Esophagus squamous epithelium (tissue), 5 donors: Measurements from ENCODE around the gene ZNF385A. TPM values are rescaled to one million over a fixed set of nuclear protein-coding genes. Genes with fewer than 3 reads are reported as not detected.

Experiments
- DNase-seq: peaks from one replicate; lab custom pipeline; 2025; lab: John Stamatoyannopoulos, UW
- H3K27ac ChIP-seq, 4 donors: fragments of 200-600 bp; sonication (generic); one replicate each; pipeline ENCODE4 v1.5.1; 2016 to 2019; ENCODE audit warnings: mild to moderate bottlenecking in 1 of 4
- H3K27me3 ChIP-seq, 4 donors: fragments of 200-600 bp; sonication (generic); 1 replicate in 3 of 4; 2 replicates in 1 of 4; pipeline versions ENCODE4 v1.5.1 to v1.6.0; 2017 to 2021; ENCODE audit warnings: antibody characterized with exemption in 1 of 4
- H3K36me3 ChIP-seq, 3 donors: fragments of 200-600 bp; sonication (generic); one replicate each; pipeline ENCODE4 v1.5.1; 2016 to 2019
- H3K4me1 ChIP-seq, 3 donors: fragments of 200-600 bp; sonication (generic); one replicate each; pipeline ENCODE4 v1.5.1; 2017 to 2019
- H3K4me3 ChIP-seq, 4 donors: fragments of 200-600 bp; sonication (generic); 1 replicate in 3 of 4; 2 replicates in 1 of 4; pipeline ENCODE4 v1.5.1; 2016 to 2019; ENCODE audit warnings: mild to moderate bottlenecking in 2 of 4, moderate library complexity in 1 of 4
- H3K9me3 ChIP-seq, 3 donors: fragments of 200-600 bp; sonication (generic); one replicate each; pipeline ENCODE4 v1.5.1; 2016 to 2019
- POLR2A ChIP-seq, 4 donors: fragments of 450-650 bp; IDR thresholded peaks; one replicate each; pipeline ENCODE4 v1.6.1; 2017; ENCODE audit warnings: antibody characterized with exemption in 4 of 4, mild to moderate bottlenecking in 4 of 4, moderate library complexity in 3 of 4
- WGBS, 2 donors: methylation state at CpG; one replicate each; pipeline ENCODE4 v1.1.5; 2018; 5-methylcytosine and 5-hydroxymethylcytosine counted together
- intact Hi-C: fragments of 100-400 bp; cut with DNase I; formaldehyde crosslinking; loops from one replicate; pipeline ENCODE4 v1.15.0; 2022
- total RNA-seq, 4 donors: library from RNA; depleted of rRNA; stranded (reverse); fragments of >200 nt; gene quantifications; one replicate each; pipeline ENCODE4 v1.1.0, GENCODE V29; 2016
- TF ChIP-seq, protein P1 (sequence below), 6 experiments: fragments of 450-650 bp in 4 of 6; fragments of 200-600 bp in 2 of 6; sonication (generic) in 2 of 6; IDR thresholded peaks; one replicate each; pipeline ENCODE4 v1.5.1; 2016 to 2019; ENCODE audit warnings: antibody characterized with exemption in 6 of 6, mild to moderate bottlenecking in 4 of 6, moderate library complexity in 4 of 6
- donor health status: DM: yes; HTN: yes; CAD: no.

ZNF385A gene
- total RNA-seq, 4 donors from 2014 or later: 25.2 to 106 (median 37.8) TPM

DNA sequence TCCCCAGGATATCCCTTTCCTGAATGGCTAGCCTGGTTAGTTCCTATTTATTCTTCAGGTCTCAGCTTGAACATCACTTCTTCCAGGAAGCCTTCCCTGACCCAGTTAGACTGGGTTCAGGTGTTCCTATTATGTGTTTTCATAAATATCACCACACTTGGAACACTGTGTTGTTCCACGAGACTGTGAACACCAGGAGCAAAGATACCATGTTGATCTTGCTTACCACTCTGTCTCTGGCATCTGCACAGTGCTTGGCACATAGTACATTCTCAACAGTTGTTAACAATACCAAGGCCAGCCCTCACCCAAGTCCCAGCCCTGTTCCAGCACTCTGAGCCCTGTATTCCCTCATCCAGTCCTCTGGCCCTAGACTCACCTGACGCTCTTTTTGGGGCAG, 13.7 kb upstream of the ZNF385A start:
- Histone ChIP-seq H3K4me1 (peaks cover 10 to 25% (median 11%) of the 10 kb centered on the region in 3 donors), H3K4me3 (no peak overlapping the region), H3K27ac (no peak overlapping the region), H3K36me3 (peaks cover 15 to 90% (median 50%) of the 10 kb centered on the region in 3 donors), H3K9me3 (no peaks in the 10 kb centered on the region), H3K27me3 (no peaks in the 10 kb centered on the region)
- WGBS, 2 donors: 83 to 91% methylated on average over 2 of the region's 2 CpGs
- intact Hi-C loops: no loop called here
- DNase-seq: no peak
- TF ChIP-seq, protein P1, sequence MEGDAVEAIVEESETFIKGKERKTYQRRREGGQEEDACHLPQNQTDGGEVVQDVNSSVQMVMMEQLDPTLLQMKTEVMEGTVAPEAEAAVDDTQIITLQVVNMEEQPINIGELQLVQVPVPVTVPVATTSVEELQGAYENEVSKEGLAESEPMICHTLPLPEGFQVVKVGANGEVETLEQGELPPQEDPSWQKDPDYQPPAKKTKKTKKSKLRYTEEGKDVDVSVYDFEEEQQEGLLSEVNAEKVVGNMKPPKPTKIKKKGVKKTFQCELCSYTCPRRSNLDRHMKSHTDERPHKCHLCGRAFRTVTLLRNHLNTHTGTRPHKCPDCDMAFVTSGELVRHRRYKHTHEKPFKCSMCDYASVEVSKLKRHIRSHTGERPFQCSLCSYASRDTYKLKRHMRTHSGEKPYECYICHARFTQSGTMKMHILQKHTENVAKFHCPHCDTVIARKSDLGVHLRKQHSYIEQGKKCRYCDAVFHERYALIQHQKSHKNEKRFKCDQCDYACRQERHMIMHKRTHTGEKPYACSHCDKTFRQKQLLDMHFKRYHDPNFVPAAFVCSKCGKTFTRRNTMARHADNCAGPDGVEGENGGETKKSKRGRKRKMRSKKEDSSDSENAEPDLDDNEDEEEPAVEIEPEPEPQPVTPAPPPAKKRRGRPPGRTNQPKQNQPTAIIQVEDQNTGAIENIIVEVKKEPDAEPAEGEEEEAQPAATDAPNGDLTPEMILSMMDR (IDR thresholded peaks at IDR 0.05): no peak
- TF ChIP-seq POLR2A (IDR thresholded peaks at IDR 0.05): no peak

DNA sequence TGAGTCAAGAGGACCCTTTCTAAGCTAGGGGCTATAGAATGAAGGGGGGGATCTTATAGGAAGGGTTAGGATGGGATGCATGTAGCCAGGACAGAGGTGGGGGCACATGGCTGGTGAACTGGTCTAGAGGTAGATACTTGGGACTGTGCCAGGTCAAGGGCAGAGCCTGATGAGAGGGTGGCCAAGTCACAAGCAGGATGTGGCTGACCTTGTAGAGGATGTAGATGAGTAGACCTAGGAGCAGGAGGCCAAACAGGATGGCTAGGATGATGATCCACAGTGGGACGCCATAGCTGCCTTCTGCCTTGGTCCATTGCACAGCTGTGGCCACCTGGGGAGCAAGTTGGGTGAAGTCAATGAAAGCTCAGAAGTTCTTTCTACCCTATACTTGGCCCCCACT, 12.6 kb upstream of the ZNF385A start:
- H3K9me3 ChIP-seq: no peaks in the 10 kb centered on the region
- peaks cover 14 to 83% (median 39%) of the 10 kb centered on the region in 3 donors for H3K36me3 ChIP-seq
- no peak overlapping the region for H3K27ac ChIP-seq
- no peak overlapping the region for H3K4me3 ChIP-seq
- TF ChIP-seq, protein P1 (IDR thresholded peaks at IDR 0.05): no peak
- no peak for TF ChIP-seq POLR2A (IDR thresholded peaks at IDR 0.05)
- 50 to 100% methylated on average over 1 of the region's 1 CpG for WGBS, 2 donors
- peaks cover 17 to 35% (median 21%) of the 10 kb centered on the region in 3 donors for H3K4me1 ChIP-seq
- no peaks in the 10 kb centered on the region for H3K27me3 ChIP-seq
- intact Hi-C loops: no loop called here
- DNase-seq: no peak

DNA sequence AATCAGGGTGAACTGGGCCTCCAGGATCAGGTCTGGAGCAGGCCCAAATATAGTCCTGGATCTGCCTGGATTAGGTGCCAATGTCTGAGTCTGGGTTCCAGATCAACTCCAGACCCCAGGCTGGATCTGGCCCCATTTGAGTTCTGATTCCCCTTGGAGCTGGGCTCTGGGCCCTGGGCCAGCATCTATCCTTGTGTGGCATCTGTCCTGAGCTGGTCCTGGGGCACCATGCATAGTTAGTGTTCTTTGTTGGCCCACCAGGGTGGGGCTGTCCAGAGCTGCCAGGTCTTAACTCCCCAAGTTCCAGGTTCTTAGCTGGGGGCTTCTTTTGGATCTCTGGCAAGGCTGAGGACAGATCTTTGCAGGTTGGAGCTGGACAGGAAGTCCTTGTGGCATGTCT, 11.0 kb upstream of the ZNF385A start:
- Histone ChIP-seq H3K36me3 (peaks cover 14 to 66% (median 24%) of the 10 kb centered on the region in 3 donors), H3K27me3 (no peaks in the 10 kb centered on the region), H3K27ac (no peak overlapping the region), H3K9me3 (no peaks in the 10 kb centered on the region), H3K4me3 (no peak overlapping the region), H3K4me1 (peaks cover 24 to 50% (median 31%) of the 10 kb centered on the region in 3 donors)
- intact Hi-C loops: no loop called here
- DNase-seq: no peak
- TF ChIP-seq, protein P1 (IDR thresholded peaks at IDR 0.05): no peak
- TF ChIP-seq POLR2A (IDR thresholded peaks at IDR 0.05): no peak

DNA sequence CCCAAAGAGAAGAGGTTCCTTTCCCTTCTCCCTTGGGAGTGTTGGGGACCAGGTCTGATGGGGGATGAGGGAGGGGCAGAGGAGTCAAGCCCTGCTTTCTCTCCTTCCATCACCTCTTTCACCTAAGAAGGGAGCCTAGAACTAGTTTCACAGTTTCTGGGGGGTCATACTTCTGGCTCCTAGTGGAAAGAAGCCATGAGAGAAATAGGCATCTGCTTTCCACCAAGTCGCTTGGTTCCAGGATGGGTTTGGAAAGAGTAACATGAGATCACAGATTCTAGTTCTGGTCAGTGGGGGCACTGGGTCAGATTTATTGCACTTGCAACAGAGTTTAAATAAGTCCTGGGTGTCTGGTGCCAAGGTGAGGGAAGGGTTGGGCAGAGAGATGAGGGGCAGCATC, 10.5 kb upstream of the ZNF385A start:
- no peak overlapping the region for H3K27ac ChIP-seq
- TF ChIP-seq POLR2A (IDR thresholded peaks at IDR 0.05): no peak
- TF ChIP-seq, protein P1 (IDR thresholded peaks at IDR 0.05): no peak
- no peaks in the 10 kb centered on the region for H3K9me3 ChIP-seq
- intact Hi-C loops: no loop called here
- no peak overlapping the region for H3K4me3 ChIP-seq
- H3K27me3 ChIP-seq: no peaks in the 10 kb centered on the region
- peaks cover 27 to 56% (median 31%) of the 10 kb centered on the region in 3 donors for H3K4me1 ChIP-seq
- DNase-seq: no peak
- 83 to 100% methylated on average over 1 of the region's 1 CpG for WGBS, 2 donors
- peaks cover 14 to 61% (median 22%) of the 10 kb centered on the region in 3 donors for H3K36me3 ChIP-seq

DNA sequence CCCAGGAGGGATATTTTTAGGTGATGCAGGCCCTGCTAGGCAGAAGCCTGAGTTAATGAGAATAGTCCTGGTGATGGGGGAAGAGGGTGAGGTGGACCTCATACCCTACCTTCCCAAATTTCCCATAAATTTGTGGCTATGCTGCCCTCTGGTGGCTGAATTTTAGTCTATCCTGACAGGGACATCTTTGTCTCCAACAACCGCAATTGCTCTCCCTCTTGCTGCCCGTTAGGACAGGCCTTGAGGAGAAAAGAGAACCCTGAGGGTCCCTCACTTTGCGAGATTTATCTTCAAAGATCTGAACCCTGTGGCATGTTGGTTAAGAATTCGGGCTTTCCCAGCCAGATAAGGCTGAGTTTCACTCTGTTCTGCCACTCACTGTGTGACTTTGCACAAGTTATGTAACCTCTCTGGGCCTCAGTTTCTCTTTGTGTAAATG, 9.8 kb upstream of the ZNF385A start:
- DNase-seq: no peak
- WGBS, 2 donors: 6 to 16% methylated on average over 4 of the region's 4 CpGs
- peak overlapping the region; percentile 13 to 97 (median 77) for H3K27ac ChIP-seq
- TF ChIP-seq POLR2A (IDR thresholded peaks at IDR 0.05): no peak
- TF ChIP-seq, protein P1 (IDR thresholded peaks at IDR 0.05): peak; percentile 63 to 81 (median 72)
- H3K36me3 ChIP-seq: peaks cover 14 to 54% (median 22%) of the 10 kb centered on the region in 3 donors
- intact Hi-C loops: no loop called here
- peaks cover 34 to 63% (median 36%) of the 10 kb centered on the region in 3 donors for H3K4me1 ChIP-seq
- H3K27me3 ChIP-seq: no peaks in the 10 kb centered on the region
- no peak overlapping the region for H3K4me3 ChIP-seq
- no peaks in the 10 kb centered on the region for H3K9me3 ChIP-seq
